Activated CD4-positive, alpha-beta T cell treated with anti-CD3 and anti-CD28 coated beads for 24 hours (primary cell): ENCODE measurements around the gene BPIFB3.

Experiments
- DNase-seq, 2 donors: peaks; one replicate each; pipeline ENCODE4 v3.0.0-alpha.2; 2020; ENCODE audit warnings: low read depth in 2 of 2

The BPIFB3 gene

GRCh38 chr20:33062105-33062824 lies 8.6 kb downstream of the BPIFB3 start:
- DNase-seq: no peak

DNA sequence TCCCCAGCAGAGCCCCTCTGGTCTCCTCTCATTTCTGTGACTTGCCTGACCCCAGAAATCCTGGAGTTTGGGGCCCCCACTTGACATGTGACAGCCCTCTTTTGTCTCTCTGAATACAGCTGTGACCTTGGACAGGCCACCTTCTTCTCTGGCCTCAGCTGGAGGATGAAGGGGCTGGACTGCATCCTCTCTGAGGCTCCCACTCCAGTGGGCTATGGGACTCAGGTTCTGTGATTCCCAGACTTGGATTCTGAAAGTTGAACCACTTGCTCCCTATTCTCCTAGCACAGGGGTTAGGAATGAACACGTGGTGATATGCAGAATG lies 9.1 kb downstream of the BPIFB3 start:
- DNase-seq: no peak

DNA sequence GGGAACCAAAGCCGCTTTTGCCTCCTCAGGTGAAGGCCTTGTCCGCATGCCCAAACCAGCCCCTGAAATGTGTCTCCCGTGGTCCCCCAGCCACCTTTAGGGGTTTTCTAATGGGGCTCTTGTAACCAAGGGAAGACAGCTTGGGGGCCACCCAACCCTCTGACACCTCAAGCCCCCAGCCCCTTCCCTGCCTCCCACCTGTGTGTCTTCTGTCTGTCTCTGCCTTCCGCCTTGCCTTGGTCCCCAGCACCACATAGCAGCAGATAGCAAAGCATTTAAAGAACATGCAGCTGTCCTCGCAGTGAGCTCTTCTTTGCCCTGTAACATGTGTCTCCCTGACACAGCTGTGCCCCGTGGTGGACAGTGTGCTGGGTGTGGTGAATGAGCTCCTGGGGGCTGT lies 9.6 kb downstream of the BPIFB3 start:
- DNase-seq: no peak

- DNase-seq: no peak
These were observed 11.0 kb downstream of the BPIFB3 start for GRCh38 chr20:33064572-33065287.

DNA sequence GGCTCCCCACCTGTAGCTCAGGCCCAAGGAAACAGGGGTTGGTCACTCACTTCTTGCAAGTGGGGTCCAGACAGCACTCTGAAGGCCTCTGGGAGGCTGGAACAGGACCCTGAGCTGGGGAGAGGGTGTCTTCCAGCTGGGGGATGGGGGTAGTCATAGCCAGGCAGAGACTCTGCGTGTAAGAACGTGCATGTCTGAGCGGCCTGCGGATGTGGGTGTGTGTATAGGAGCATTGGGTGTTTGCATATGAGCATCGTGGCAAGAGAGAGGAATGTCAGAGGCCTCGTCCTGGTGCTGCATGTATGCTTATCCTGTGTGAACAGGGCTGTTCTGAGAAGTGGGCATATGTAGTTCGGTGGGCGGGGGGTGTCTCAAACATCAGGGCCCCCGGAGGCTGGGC lies 12.1 kb downstream of the BPIFB3 start:
- no peak for DNase-seq

- no peak for DNase-seq
These were observed 14.1 kb downstream of the BPIFB3 start for GRCh38 chr20:33067806-33068205.

DNA sequence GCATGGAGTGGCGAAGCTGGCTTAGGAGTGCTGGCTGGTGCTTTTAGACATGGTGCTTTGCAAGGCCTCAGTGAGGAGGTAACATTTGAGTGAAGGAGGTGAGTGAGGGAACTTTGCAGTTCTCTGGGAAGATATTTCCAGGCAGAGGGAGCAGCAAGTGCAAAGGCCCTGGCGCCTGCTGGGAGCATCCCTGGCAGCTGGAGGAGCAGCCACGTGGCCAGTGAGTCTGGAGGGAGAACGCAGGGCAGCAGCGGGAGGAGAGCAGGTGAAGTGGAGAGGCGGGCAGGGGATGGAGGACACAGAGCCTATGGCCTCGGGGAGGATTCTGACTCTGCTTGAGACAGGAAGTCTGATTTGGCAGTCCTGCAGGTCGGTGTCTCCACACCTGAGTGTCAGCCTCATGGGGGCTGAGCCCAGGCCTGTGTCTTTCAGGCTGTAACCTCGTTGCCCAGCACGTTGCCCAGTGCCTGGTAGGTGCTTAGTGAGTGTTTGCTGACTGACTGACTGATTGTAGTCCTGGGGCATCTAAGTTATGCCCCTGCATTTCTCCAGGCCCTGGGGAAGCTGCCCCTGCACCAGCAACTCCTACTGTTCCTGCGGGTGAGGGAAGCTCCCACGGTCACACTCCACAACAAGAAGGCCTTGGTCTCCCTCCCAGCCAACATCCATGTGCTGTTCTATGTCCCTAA lies 14.7 kb downstream of the BPIFB3 start:
- DNase-seq: no peak

- no peak for DNase-seq
These were observed 16.0 kb downstream of the BPIFB3 start for GRCh38 chr20:33069673-33070072.

DNA sequence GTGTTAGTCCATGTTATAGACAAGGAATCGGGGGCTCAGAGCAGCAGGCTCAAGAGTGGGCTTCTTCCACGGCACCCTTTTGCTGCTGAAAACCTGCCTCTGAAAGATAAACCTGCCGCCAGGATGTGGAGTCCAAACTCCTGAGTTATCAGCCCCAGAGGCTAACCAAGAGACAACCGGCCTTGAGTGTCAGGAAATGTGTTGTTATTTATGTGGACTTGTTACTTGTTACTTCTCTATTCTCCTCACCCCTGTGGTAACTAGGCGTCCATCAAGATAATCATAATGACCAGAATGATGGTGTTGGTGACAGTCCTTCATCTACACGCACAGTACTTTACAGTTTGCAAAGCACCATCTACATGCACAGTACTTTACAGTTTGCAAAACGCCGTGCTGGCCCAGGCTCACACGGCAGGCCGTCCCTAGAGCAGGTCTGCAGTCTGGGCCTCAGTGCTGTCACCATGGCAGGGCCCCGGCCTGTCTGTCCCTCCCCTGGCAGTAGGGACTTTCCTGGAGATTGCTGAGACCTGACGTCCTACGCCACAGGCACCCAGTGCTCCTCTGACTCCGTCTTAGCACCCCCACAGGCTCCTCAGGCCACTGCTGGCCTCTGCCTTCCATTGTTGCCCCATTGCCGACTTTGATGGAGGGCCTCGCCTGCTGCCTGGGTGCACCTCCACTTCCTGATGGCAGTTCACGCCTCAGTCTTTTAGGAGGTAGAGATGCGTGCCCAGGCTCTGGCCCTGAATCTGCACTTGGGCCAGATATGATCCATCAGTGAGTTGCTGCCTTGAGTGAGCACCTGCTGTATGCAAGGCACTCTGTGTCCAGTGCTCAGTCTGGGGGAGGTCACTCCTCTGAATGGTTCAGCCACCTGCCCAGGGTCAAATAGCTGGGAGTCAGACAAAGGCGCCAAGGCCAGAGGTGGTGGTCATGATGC lies 16.7 kb downstream of the BPIFB3 start:
- no peak for DNase-seq

GRCh38 chr20:33071198-33071597 lies 17.5 kb downstream of the BPIFB3 start:
- DNase-seq: no peak

GRCh38 chr20:33072362-33072761 lies 18.7 kb downstream of the BPIFB3 start:
- DNase-seq: no peak

- no peak for DNase-seq
These were observed 19.1 kb downstream of the BPIFB3 start for GRCh38 chr20:33072813-33073212.

DNA sequence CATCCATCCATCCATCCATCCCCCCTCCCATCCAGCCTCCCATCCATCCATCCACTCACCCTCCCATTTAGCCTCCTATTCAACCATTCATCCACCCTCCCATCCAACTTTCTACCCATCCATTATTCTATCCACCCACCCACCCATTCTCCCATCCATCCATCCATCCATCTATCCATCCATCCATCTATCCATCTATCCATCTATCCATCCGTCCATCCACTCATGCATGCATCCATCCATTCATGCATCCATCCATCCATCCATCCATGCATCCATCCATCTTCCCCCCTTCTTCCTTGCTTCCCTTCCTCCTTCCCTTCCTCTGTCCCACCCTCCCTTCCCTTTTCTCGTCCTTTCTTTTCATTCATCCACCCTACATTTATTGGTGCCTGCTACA lies 21.0 kb downstream of the BPIFB3 start:
- no peak for DNase-seq

- no peak for DNase-seq
These were observed 21.6 kb downstream of the BPIFB3 start for GRCh38 chr20:33075281-33075680.

GRCh38 chr20:33076662-33077372 lies 23.1 kb downstream of the BPIFB3 start:
- DNase-seq: no peak

DNA sequence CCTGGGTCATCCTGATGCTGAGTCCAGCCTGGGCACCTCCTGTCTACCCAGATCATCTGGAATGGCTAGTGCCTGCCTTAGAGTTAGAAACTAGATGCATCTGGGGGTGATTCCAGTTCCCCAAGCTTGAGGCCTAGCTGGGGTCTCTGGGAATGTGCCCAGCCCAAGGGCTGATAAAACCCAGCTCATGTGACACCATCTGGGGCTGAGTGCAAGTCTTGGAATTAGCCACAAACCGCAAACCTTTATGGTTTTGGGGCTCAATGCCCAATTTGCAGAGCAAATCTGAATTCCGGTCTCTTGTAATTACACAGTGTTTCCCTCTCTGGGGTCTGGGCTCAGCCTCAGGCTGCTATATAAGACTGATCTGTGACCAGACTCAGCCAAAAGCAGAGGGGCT lies 25.6 kb downstream of the BPIFB3 start, which contains the start of gene BPIFB4:
Gene BPIFB4 (plus strand): TSS at position 385 of the 400 bp plus-strand sequence. CDS start 1,884 bp downstream, outside the sequence.
- DNase-seq: no peak

GRCh38 chr20:33081411-33082154 lies 27.9 kb downstream of the BPIFB3 start:
- no peak for DNase-seq

DNA sequence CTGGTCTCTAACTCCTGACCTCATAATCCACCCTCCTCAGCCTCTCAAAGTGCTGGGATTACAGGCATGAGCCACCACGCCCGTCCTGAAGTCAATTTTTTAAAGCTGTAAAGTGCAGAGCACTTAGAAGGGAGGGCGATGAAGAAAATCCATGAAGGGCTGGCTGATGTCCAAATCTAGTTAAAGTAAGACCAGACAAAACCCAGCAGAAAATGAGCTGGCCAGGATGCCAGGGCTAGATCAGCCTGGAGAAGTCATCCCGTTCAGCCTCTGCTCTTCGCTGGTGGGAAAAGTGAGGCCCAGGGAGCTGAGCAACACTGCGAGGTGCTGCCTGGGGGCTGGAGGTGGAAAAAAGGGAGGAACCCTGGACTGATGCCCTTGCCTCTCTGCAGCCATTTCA lies 28.8 kb downstream of the BPIFB3 start:
- DNase-seq: no peak

- DNase-seq: no peak
These were observed 30.0 kb downstream of the BPIFB3 start for GRCh38 chr20:33083544-33084340.

DNA sequence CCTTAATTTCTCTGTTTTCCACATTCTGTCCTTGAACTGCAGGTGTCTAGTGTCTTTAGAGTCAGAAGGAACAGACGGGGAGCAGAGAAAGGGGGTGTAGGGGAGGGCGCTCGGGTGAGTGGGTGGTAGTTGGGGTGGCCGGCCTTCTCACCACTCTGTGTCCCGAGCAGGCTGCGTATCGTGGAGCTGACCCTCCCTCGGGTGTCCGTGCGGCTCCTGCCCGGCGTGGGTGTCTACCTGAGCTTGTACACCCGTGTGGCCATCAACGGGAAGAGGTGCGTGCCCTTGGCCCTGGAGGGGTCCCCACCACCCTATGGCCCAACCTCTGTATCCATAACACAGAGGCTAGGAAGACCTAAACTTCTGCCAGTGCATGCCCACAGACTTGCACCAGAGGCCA lies 31.0 kb downstream of the BPIFB3 start:
- DNase-seq: no peak
